Right ventricle myocardium superior (tissue), 1 donor: ENCODE data around the gene VAMP7. TPM values are rescaled to one million over a fixed set of nuclear protein-coding genes. Genes with fewer than 3 reads are reported as not detected.
"Not testable (repeated sequence)": the region's sequence is repeated elsewhere in the genome, so short reads cannot be mapped to it uniquely, and the experiment has no call there.

ENCODE experiments used
- ATAC-seq: fragments of 200-7000 bp; cut with Tn5 transposase; one replicate; pipeline ENCODE4 v1.9.1; 2020; ENCODE audit warnings: mild to moderate bottlenecking; ENCODE audit not compliant: poor library complexity
- DNase-seq: peaks from one replicate; pipeline ENCODE4 v3.0.0-alpha.2; 2020
- intact Hi-C: fragments of 100-400 bp; cut with DNase I; formaldehyde crosslinking; loops from one replicate; pipeline ENCODE4 v1.11.2; 2022
- total RNA-seq: library from RNA; stranded (reverse); fragmentation: NEBNext Ultra II Directional; extraction: Animal tissue kit (Norgen Biotek cat#: 25700); gene quantifications from one replicate; pipeline ENCODE4 v1.2.1, GENCODE V29; 2021
- donor health status: DM: no; HTN: yes; CAD: no; lungs with severe emphysema.

VAMP7 gene
- total RNA-seq, 1 donor from 2014 or later = 17.0 TPM

DNA sequence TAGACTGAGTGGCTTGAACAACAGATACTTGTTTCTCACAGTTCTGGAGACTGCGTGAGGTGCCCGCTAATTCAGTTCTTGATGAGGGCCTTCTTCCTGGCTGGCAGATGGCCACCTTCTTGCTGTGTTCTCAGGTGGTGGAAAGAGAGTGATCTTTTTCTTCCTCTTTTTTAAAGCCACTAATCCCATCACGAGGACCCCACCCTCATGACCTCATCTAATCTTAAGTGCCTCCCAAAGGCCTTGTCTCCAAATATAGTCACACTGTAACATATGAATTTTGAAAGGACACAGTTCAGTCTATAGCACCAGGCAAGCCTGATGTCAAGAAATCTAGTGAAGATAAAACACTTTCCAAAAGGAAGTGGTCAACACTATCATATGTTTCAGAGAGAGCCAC lies 12.4 kb downstream of the VAMP7 start:
- ATAC-seq (no peak), DNase-seq (no peak)
- intact Hi-C loops = no loop called here

DNA sequence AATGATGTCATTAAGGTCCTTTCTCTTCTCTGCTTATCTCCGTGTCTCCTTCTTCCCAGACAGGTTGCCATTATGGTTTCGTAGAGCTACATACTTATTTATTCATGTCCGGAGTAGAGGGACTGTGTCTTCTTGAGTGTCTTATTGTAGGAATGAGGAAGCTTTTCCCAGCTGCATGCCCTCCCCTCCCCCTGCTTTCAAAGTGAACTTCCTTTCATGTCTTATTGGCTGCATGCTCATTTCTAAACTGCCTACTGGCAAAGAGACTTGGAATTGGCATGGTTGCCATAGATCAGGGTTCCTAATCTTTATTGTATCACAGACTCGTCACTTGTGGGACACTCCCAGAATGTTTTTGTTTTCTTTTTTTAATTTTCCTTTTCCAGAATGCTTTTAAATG lies 15.4 kb downstream of the VAMP7 start:
- DNase-seq = no peak
- intact Hi-C loops = no loop called here

DNA sequence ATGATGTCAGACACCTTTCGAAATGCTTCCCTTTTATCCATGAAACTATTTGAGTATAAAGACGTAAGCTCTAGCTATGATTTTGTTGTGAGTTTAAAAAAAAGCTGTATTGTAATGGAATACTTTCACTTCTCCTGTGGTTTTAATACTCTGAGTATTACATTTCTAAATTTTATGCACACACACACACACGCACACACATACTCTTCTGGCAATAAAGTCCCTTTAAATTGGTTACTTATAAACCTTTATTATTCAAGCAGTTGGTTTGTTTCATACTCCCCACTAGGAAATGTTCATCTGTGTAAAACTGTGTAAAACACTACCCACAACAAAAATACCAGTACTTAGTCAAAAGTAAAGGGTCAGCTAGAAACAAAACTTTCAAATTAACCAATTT lies 18.2 kb downstream of the VAMP7 start:
- no peak for DNase-seq
- ATAC-seq = no peak
- intact Hi-C loops = no loop called here

More for the DNA sequence above, 15.4 kb downstream of the VAMP7 start:
- no peak for ATAC-seq

DNA sequence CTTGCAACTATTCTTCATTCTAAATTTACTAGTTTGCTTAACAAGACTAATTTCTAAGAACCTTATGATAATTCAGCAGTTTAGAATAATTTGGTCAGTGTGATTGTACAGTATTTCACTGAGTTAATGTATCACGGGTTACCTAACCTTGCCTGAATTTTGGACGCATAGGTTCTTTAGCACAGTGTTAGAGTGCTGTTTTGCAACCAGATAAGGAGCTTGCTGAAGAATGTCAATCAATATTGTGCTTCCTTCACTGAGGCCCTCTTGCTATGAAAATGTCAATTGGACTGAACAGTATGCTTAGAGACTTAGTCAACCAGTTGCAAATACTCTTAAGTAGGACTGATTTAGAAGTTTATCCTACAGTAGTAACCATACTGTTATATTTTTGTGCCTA lies 19.6 kb downstream of the VAMP7 start:
- intact Hi-C loops = no loop called here
- DNase-seq = no peak
- no peak for ATAC-seq

DNA sequence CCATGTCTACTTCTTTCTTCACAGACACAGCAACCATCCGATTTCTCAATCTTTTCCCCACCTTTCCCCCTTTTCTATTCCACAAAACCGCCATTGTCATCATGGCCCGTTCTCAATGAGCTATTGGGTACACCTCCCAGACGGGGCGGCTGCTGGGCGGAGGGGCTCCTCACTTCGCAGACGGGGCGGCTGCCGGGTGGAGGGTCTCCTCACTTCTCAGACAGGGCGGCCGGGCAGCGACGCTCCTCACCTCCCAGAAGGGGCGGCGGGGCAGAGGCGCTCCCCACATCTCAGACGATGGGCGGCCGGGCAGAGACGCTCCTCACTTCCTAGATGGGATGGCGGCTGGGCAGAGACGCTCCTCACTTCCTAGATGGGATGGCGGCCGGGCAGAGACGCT lies 26.5 kb downstream of the VAMP7 start:
- intact Hi-C loops, DNase-seq, ATAC-seq: not testable (repeated sequence)

DNA sequence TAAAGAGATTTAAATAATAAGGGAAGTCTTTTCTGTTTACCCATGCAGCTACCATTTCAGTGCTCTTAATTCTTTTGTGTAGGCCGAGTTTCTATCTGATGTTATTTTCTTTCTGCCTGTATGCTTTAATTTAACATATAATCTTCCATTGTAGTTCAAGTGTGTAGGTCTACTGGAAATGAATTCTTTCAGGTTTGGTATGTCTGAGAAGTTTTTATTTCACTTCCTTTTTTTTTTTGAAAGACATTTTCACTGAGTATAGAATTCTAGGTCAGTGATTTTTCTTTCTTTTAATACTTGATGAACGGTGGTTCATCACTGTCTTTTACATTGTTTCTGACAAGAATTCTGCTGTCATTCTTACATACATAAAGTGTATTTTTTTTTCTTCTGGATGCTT lies 42.1 kb downstream of the VAMP7 start:
- intact Hi-C loops = no loop called here
- no peak for DNase-seq
- no peak for ATAC-seq

DNA sequence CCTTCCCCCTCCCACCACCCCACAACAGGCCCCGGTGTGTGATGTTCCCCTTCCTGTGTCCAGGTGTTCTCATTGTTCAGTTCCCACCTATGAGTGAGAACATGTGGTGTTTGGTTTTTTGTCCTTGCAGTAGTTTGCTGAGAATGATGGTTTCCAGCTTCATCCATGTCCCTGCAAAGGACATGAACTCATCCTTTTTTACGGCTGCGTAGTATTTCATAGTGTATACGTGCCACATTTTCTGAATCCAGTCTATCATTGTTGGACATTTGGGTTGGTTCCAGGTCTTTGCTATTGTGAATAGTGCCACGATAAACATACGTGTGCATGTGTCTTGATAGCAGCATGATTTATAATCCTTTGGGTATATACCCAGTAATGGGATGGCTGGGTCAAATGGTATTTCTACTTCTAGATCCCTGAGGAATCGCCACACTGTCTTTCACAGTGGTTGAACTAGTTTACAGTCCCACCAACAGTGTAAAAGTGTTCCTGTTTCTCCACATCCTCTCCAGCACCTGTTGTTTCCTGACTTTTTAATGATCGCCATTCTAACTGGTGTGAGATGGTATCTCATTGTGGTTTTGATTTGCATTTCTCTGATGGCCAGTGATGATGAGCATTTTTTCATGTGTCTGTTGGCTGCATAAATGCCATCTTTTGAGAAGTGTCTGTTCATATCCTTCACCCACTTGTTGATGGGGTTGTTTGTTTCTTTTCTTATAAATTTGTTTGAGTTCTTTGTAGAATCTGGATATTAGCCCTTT lies 49.9 kb downstream of the VAMP7 start:
- intact Hi-C loops, ATAC-seq, DNase-seq: not testable (repeated sequence)

DNA sequence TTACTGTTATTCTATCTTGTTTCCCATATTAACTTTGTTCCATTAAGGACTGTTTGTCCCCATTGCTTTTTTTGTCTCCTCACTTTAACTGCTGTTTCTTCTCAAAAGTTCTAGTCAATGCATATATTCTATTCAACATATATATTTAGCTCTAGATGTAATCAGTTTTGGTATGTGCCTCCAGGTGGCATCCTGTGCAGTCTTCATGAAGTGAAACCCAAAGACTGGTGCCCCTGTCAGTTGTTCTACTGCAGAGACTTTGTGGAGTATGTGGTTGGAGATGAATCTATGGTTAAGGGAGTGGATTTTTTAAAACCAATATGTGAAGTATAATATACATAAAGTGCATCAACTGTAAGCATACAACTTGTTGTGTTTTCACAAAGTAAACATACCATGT lies 57.0 kb downstream of the VAMP7 start:
- intact Hi-C loops = no loop called here
- ATAC-seq (no peak), DNase-seq (no peak)

DNA sequence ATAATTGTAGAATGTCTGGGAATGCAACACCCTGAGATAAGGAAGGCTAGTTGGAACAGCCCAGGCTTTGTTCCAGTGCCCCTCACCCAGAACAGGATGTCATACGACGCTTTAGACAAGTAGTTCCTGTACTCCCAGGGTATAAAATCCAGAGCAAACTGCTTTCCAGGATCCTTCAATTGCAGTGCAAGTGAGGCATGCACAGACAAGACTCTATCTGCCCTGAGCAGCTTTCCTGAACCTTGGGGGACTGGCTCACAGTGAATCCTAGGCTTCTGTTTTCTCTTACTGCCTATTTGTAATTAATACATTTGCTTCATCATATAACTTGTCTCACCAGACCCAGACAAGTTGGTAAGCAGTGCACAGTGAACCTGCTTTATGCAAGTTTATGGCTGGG lies 68.0 kb downstream of the VAMP7 start:
- no peak for DNase-seq
- intact Hi-C loops = no loop called here
- ATAC-seq = no peak

DNA sequence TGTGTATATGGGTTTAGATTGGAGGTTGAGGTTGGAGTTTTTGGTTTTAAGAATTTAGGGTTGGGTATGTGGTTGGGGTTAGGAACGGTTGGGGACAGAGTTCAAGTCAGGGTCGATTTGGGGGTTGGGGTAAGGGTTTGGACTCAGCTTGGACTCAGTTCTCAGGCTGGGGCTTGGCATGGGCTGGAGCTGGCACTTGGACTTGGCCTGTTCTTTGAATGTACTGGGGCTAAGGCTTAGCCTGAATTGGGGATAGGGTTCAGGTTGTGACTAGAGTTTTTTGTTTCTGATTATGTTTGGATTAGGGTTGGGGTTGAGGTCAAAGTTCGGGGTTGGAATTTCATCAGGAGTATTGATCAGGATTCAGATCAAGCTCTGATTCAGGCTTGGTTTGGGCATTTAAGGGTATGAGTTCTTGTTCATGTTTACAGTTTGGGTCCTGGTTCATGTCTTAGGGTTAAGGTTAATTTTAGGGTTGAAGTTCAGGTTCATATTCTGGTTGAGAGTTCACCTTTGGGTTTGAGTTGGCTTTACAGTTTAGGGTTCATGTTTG lies 70.2 kb downstream of the VAMP7 start:
- DNase-seq (no peak), ATAC-seq (no peak)
- intact Hi-C loops = no loop called here

DNA sequence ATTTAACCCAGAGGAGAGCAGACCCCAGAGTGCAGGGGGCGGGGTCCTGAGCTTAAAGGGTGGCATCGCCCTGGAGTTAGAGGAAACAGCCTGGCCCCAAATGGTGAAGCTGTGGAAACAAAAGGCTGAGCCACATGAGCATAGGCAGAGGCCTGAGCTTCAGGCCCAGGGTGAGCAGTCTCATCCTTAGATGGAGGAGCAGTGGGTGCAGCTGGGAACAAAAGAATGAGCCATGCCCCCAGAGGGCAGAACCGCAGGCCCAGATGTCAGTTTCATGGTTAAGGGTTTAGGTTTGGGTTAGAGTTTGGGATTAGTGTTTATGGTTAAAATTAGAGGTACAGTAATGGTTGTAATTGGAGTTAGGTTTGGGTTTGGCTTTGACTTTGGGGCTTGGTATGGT lies 71.9 kb downstream of the VAMP7 start:
- DNase-seq (no peak), ATAC-seq (no peak)
- intact Hi-C loops = no loop called here

DNA sequence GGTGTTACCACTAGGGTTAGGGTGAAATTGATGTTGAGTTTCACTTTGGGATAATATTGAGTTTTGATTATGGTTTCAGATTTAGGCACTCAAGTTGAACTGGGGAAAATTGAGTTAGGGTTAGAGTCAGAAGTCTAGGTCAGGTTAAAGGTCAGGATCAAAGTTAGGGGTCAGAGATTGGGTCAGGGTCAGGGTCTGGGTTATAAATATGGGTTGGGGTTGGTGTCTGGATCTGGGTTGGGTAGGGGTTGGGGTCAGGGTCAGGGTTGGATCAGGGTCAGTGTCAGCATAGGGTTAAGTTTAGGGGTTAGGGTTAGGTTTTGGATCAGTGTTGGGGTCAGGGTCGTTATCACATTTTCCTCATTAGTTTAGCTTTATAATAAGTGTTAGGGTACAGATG lies 73.6 kb downstream of the VAMP7 start:
- DNase-seq = no peak
- no peak for ATAC-seq
- intact Hi-C loops = no loop called here

DNA sequence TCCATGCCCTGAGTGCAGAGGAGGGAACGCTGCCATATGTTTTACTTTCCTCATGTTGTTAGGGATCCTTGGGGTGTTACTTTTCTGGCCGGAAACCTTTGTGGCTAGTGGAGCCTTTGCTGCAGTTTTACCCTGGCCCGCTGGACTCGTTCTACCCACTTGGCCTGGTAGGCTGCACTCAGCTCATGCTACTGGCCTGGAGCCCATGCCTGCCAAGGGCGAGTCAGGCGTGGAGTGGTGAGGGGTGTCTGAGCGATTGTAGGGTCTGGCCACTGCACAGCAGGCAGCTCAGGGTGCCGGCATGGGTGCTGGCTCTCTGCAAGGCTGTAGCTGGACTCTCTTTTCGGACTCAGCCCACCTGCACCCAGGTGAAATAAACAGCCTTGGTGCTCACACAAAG lies 75.0 kb downstream of the VAMP7 start:
- ATAC-seq (no peak), DNase-seq (no peak)
- intact Hi-C loops = no loop called here

DNA sequence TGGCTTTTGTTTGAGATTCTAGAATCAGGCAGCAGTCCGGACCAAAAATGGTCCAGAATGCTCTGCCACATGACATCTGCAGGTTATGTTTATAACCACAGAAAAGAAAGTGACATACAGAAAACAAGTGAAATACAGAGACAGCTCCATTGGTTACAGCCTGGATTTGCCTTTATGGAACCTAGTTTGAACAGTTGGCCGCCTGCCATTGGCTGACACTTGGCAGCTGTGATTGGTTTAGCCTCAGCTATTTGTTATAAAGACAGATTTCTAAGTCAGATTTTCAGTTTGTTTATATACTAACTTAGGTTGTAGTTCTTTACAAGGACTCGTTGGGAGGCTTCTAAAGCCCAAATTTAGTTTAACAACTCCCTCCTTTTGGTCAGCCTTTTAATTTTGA lies 75.5 kb downstream of the VAMP7 start:
- DNase-seq = no peak
- no peak for ATAC-seq
- intact Hi-C loops = no loop called here

DNA sequence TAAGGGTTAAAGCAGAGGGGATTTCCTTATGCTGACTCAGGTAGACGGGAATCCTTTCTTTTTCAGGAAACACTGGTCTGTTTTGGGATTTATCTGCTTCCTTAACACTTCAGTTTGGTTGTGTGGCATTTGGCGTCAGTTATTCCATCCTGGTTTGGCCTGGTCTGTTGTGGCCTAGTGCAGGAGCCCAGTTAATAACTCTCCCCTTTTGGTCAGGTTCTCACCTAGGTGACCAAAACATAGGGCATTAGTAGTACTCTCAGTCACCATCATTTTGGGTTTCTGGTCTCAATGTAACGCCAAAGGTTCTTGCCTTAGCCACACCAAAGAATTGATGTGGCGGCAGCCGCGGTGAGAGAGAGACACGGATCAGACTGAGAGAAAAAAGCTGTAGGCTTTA lies 76.7 kb downstream of the VAMP7 start:
- ATAC-seq (no peak), DNase-seq (no peak)
- intact Hi-C loops = no loop called here

DNA sequence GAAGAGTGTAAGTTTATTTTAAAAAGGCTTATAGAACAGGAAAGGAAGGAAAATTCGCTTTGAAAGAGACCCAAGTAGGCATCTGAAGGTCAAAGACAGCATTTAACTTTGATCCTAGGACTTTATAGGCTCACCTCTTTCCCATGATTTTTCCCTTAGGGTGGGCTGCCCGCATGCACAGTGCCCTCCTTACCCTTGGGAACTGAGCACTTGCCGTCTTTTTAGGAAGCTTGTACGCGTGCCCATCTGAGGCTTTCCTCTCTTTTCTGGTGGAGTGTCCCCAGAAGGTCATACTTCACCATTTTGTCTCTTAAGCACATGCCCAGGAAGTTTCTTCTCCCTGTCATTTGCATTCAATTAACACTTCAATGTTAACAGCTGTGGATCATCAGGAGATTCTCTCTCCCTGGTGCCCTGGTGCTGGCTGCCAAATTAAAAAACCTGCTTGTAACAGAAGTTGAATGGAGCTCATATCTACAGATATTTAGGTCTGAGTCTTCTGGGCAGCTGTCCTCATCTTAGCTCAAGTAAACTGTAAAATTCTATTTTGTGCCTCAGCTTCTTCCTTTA lies 78.0 kb downstream of the VAMP7 start:
- no peak for DNase-seq
- no peak for ATAC-seq
- intact Hi-C loops = no loop called here

DNA sequence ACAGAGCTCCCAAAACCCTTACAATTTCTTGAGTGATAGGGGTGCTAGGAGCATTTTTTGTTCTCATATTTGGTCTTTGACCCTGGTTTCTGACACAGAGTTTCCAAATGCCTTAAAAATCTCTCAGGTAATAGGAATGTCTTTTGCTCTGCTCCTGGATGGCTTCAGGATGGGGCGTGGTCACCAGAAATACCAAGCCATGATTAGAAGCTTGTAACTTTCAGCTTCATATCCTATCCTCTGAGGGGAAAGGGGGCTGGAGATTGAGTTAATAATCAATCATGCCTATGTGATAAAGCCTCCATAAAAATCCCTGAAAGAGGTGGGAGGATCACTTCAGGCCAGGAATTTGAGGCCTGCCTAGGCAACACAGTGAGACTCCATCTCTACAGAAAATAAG lies 81.8 kb downstream of the VAMP7 start:
- ATAC-seq (no peak), DNase-seq (no peak)
- intact Hi-C loops = no loop called here

DNA sequence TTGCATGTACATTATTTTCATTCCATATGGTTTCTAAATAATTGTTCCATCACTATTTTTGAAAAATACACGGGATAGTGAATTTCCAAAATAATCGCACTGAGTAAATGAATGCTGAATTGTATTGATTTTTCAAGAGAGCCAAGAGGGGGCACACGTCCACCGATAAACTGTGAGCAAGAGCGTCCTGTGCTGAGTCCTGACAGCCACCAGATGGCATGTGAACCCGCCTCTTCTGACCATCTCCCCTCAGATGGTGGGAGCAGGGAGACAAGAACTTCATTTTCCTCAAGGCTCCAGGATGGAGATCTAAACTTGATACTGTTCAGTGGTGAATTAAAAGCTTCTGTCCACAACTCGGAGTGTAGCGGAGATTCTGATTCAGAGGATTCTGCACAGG lies 85.7 kb downstream of the VAMP7 start:
- ATAC-seq (no peak), DNase-seq (no peak)
- intact Hi-C loops = no loop called here

DNA sequence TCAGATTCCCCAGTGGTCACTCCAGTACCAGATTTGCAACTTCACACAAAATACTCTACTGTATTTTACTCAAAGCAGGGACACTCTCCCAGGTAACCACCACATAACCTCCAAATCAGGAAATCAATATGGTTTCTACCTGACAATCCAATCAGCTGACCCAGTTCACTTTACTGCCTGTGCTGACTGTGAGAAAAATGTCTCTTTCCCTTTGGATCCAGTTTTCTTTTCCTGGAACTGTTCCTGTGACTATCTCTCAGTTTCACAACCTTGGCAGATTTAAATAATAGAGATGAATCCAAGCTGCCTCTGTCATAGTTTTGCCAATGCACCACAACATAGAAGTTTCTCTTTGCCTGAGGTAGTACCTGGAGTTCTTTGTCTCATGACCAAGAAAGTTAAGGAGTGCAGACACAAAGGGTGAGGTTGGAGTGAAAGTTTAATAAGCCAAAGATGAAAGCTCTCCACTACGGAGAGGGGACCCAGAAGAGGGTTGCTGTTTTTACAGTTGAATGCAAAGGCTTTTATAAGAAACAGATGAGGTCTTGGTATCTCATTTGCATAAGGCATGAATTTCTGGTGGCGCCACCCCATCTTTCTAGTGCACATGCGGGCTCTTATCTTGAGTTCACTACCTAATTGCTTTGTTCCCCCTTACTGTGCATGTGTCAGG lies 86.6 kb downstream of the VAMP7 start:
- DNase-seq = no peak
- intact Hi-C loops = no loop called here
- no peak for ATAC-seq

DNA sequence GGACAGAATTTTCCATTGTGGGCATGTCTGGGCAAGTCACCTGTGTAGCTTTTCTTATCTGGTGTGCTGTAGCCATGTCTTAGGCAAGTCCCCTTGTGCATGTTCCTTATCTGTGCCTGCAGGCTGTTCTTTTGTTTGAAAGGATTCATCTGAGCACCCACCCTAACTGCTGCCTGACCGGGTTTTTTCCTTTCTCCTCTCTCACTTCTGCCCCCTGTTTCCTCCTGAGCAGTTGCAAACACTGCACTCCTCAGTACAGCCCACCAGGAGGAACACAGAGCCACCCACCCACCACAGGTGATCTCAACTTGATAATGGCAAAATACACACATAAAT lies 87.1 kb downstream of the VAMP7 start:
- ATAC-seq = no peak
- intact Hi-C loops = no loop called here
- DNase-seq = no peak
